ENCODE data around the gene PRDM12.

PRDM12 gene

DNA sequence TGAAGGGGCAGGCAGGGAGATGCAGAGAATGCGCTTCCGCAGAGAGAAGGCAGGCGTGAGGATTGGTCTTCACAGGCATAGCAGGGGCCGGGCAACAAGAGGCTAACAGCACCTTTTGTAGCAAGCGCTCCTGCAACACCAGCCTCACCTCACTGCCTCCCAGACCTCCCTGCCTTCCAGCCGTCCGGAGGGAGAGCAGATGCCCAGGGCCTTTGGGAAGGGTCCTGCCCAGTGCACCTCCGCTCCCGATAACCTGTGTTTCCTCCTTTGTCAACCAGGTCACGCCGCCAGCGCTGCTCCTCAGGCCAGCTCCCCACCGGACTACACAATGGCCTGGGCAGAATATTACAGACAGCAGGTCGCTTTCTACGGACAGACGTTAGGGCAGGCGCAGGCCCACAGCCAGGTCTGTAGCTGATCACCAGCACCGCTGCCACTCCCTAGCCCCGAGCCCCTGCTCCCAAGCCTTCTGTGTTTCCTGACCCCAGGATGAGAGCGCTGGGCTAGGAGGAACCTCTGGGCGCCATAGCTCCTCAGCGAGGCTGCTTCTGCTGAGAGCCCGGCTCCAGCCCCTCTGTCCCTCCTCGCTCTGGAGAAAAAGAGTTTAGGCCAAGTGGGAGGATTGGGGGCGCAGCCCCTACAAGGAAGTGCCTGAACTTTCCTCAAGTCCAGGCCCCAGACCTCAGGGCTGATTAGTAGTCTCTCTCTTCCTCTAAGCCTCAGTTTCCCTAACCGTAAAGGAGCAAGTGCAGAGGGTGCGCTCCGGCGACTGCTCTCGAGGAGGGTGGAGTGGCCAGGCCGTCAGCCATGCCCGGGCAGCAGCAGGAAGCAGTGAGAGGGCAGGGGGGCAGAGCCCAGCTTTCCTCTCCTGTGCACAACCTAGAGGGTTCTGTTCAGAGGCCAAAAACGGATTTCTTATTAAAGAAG, 28.4 kb upstream of the PRDM12 start:
- no peak for DNase-seq (ENCODE audit: low read depth, low spot score)

DNA sequence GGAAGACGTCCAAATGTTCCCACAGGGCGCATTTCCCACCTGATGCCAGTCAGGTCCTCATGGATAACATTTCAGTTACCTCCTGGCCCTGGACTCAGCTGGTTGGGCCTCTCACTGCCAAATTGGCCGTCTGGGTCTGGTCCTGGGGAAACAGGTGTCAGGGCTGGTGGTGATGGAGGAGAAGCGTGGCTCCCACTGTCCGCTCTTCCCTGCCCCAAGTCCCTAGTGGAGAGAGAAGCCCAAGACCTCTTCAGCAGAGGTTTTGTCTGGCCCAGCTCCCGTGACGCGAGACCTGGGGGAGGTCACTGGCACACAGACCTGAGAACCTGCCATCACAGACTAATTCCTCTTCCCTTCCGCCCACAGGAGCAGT, 27.8 kb upstream of the PRDM12 start:
- no peak for DNase-seq (ENCODE audit: low read depth, low spot score)

DNA sequence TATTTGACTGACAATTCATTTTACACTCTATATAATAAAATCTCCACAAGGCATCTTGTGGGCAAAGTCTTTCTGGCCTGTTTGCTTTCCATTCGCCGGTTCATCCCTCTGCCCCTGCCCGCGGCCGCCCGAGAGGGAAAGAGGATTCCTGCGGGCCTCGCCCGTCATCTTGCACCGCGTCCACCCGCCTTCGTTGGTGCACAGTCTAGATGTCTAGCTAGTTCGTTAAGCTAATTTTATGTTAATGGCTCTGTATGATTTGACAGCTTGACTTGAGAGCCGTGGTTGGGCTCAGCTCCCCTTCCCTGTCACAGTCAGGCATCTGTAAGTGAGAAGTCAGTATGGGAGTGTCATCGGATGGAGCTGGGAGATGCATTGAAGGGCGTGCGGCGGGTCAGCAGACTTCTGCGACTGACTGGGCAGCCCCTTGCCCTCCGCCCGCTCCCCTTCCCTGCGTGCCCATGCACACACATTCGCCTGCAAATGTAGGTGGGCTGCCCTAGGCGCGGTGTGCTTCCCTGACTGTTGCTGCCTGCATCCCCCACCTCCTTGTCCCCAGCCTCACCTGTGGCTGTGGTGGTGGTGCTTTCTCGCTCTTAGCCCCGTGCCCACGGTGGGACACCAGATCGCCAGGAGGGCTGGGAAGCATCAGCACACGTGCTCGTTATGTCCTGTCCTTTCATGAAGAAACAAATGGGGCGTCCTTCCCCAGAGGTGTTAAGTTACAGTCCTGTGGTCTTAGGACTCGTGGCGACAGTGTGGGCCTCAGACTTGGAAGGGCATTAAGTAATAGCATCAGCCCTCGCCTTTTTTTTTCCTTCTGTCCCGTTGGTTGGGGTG, 25.9 kb upstream of the PRDM12 start:
- DNase-seq (ENCODE audit: low read depth, low spot score) = no peak

DNA sequence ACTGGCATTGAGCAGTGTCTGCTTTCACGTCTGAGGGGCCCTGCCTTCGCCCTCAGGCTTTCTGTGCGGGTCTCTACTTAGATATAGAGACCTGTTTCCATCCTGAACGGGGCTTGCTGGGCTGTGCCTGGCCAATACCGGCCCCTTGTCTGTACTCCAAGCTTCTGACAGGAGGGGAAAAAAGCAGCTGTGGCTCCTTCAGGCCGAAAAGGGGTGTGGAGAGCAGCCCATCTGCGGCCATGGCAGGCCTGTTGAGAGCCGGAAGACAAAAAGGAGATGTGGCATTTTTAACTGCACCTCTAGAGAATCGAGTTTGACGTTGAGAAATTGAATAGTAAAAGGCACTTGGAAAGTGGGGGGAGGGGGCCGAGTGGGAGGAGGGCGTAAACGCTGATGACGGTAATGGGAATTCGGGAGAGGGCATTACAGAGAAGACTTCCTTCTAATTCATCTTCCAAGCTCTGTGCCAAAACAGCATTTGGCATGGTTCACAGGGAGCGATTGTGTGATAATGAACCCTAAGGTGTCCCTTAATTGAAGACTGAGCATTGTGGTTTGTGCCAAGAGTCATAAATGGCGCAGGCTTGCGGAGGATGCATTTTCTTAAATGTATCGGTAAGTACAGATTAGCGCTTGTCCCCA, 25.1 kb upstream of the PRDM12 start:
- no peak for DNase-seq (ENCODE audit: low read depth, low spot score)

DNA sequence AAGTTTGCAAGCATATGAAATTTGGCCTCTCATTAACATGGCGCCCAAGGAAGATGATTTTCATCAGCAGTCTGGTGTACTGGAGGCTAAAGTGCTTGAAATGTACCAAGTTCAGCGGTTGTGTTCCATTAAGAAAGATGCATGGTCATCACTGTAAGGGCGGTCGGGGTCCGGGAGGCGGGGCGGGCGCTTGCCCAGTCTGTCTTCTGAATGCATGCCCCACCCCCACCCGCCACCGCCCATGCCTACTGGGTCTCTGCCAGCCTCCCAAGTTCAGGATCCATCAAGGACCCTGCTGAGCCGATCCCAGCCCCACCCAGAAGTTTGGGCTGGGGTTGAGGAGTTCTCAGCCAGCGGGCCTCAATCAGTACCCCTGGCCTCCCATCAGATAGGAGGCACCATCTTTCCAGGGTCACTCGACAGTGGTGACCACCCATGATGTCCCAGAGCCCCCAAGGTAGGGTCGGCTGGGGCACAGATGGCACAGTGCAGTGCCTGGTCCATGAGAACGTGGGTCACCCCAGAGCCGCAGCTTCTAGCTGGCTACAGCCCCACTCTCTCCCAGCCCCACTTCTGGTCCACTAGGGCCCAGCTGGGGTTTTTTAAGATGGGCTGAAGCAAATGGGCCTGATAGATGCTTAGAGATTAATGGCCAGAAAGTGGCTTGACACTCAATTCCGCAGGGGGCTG, 24.4 kb upstream of the PRDM12 start:
- no peak for DNase-seq (ENCODE audit: low read depth, low spot score)

DNA sequence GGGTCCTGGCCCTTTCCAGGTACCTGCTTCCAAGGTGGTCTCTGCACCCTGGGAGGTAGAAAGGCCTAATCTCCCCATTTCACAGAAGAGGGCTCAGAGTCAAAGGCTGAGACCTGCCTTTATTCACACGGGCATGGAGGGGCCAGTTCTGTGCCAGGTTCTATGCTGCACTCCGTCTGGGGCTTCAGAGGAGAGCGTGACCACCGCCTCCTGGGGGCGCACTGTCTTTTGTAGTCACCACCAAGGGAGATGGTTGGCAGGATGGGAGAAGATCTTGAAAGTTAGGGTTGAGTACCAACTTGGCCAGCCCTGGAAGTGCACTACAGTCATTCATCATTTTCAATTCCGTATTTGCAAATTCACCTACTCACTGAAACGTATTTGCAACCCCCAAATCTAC, 23.7 kb upstream of the PRDM12 start:
- DNase-seq (ENCODE audit: low read depth, low spot score) = no peak

DNA sequence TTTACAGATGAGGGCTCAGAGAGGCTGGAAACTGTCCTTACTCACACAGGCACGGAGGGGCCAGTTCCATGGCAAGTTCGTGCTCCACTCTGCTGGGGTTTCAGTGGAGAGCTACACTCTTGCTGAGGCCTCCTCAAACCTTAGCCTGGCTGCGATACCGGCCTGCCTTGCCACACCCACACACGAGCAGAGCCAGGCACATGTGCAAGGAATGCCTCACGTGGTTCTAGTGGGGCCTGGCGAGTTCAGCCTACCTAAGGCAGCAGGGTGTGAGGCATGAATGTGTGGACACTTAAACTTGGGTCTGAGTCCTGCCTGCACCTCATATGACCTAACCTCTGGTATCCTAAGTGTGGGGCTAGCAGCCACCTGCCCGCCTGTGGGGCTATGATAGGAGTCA, 21.5 kb upstream of the PRDM12 start:
- DNase-seq (ENCODE audit: low read depth, low spot score) = no peak

DNA sequence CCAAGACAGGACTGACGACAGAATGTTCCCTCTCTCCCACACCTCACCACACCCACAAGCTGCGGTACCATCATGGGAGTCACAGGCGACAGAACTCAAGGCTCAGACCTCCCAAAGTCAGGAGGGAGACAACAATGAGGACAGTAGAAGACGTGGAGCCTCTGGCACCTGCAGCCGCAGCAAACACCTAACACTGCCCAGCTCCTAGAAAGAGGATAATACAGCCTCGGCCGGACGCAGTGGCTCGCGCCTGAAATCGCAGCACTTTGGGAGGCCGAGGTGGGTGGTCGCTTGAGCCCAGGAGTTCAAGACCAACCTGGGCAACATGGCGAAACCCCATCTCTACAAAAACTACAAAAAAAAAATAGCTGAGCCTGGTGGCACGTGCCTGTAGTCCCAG, 13.2 kb upstream of the PRDM12 start:
- DNase-seq (ENCODE audit: low read depth, low spot score) = no peak

DNA sequence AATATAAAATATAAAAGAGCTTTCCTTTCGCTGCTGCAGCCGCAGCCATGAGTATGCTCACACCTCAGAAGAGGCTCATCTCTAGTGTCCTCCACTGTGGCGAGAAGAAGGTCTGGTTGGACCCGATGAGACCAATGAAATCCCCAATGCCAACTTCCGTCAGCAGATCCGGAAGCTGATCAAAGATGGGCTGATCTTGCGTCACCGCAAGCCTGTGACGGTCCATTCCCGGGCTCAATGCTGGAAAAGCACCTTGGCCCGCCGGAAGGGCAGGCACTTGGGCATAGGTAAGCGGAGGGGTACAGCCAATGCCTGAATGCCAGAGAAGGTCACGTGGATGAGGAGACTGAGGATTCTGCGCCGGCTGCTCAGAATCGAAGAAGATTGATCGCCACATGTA, 12.6 kb upstream of the PRDM12 start:
- DNase-seq (ENCODE audit: low read depth, low spot score) = no peak

DNA sequence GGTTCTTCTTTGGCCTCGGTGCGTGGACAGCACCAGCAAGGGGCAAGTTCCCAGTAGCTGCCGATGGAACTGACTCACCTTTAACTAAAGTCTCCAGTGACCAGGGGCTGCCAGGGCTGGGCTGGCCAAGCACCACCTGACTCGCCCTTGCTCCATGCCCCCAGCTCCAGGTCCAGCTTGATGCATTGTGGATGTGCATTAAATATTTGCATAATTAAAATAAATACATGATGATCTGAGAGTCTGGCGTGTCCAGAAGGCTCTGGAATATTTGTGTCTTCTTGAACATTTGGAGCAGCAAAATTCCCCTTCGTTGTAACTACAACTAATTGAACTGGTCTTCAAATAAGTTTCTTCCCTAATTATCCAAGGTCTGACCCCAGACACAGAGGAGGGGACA, 9.5 kb upstream of the PRDM12 start:
- no peak for DNase-seq (ENCODE audit: low read depth, low spot score)

DNA sequence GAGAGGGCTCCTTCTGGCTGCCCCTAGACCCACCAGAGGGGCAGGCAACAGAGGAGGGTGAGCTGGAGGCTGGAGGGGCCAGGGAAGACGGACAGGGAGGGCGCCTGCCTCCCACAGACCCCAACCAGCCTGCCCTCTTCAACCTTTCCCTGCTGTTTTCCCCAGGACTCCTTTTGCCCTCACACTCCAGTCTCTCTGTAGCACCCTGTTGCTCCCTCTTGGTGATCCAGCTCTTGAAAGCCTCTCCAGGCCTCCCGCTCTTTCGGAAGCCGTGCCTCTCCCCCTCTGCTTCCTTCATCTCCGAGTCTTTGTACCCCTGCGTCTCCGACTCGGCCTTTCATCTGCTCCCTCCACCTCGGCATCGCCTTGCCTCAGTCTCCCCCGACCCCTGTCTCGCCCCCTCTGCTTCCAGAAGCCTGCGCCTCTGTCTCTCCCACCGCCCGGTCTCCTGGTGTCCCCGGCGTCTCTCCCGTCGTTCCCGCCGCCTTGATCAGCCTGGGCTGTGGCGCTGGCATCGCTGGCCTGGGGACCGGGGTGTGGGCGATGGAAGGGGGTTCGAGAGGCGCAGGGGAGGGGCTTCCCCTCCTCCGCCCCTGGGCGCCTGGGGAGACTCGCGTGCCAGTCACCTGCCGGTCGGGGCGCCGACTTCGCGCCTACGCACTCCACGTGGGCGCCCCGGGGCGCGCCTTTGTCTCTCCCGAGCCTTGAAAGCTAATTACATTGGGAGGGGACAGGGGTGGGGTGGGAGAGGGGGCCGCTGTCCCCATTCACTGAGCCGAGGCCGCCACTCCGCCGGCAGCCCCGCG, 5.3 kb upstream of the PRDM12 start:
- no peak for DNase-seq (ENCODE audit: low read depth, low spot score)

DNA sequence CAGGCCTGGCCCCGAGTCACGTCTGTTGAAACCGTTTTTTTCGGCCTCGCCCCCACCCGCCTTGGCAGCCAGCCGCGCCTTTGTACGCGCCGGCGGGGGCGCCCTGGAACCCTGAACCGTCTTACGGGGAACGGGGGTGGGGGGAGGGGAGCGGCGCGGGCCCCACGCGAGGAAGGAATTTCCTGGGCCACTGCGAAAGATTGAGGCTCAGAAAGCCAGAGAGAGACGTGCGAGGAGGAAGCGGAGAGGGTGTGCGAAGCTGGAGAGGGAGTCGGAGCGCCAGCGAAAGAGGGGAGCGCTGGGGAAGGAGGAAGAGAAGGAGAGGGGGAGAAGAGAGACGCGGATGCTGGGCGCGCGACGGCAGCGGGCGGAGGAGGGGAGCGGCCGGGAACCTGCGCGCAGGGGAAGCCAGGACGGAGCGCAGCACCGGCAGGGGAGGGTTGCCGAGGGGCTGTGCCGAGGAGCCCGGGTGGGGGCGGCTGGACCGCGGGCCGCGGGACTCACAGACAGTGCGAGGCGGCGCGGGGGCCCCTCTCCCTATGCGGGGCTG, 4.6 kb upstream of the PRDM12 start:
- DNase-seq (ENCODE audit: low read depth, low spot score) = no peak

DNA sequence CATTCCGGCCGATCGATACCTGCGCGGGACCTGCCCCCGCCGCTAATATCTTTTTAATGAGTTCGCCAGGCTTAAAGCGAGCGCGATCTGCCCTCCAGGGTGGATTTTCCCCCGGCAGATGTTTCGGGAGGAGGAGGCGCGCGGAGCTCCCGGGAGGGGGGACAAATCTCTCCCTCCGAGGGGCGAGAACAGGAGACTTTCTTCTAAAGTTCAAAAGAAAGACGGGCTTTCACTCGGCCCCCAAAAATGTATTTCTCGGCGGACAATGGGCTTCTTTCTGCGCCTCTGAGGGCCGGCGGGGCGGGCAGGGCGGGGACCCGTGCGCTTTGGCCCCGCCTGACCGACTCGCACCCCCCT, 4.1 kb upstream of the PRDM12 start:
- no peak for DNase-seq (ENCODE audit: low read depth, low spot score)

DNA sequence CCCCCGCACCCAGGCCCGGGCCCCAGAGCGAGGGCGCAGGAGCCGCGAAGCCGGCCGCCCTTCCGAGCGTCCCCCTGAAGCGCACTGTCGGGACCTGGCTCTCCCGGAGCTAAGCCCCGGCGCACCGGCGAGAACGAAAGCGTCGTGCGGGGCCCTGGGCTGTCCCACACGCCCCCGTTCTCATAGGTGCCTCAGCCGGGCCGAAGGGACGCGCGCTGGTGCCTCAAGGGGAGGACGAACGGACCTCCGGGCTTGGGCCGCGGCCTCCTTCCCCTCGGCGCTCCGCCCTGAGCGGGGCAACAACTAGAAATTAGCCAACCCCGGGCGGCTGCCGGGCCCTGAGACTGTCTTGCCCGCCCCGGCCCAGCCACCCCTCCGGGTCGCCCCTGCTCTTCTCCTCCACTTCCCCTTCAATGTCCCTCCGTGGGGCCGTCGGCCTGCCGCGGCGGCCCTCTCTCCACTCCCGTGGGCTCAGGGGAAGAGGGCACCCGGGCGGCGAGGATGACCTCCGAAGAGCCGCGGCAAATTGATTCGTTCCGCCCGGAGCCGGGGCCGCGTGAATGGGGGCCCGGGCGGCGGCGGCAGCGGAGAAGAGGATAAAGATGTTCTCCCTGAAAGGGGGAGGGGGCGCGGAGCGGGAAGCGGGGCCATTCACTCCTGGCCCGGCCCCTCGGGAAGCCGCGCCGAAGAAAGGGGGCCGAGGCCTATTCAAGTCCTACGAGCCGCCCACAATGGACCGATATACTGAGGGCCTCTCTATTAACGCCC, 3.5 kb upstream of the PRDM12 start:
- DNase-seq (ENCODE audit: low read depth, low spot score) = peak; percentile 52

DNA sequence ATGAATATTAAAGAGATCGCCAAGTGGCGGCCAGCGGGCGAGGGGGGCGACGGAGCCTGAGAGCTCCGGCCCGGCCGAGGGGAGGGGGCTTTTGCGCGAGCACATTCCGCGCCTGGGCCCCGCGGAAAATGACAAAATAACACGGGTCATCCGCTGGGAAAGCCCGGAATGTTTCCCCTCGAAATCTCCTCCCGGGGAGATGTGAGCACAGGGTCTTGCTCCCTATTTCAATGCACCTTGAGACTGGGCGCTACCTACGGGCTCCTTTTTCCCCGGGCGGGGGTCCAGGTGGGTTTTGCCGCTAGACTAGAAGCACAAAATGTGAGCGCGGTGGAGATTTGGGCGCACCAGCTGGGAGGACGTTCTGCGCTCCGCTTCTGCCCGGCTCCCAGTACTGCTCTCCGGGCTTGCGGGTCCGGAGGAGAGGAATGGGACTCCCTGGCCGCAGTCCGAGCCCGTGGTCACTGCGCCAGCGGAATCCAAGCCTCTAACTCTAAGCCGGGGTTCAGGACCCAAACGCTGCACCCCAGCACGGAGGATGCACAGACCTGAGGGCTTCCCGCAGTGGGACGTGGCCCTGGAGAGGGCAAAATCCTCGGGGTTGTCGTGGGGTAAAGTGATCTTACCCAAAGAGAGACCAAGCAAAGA, 2.8 kb upstream of the PRDM12 start:
- DNase-seq (ENCODE audit: low read depth, low spot score) = peak; percentile 34

DNA sequence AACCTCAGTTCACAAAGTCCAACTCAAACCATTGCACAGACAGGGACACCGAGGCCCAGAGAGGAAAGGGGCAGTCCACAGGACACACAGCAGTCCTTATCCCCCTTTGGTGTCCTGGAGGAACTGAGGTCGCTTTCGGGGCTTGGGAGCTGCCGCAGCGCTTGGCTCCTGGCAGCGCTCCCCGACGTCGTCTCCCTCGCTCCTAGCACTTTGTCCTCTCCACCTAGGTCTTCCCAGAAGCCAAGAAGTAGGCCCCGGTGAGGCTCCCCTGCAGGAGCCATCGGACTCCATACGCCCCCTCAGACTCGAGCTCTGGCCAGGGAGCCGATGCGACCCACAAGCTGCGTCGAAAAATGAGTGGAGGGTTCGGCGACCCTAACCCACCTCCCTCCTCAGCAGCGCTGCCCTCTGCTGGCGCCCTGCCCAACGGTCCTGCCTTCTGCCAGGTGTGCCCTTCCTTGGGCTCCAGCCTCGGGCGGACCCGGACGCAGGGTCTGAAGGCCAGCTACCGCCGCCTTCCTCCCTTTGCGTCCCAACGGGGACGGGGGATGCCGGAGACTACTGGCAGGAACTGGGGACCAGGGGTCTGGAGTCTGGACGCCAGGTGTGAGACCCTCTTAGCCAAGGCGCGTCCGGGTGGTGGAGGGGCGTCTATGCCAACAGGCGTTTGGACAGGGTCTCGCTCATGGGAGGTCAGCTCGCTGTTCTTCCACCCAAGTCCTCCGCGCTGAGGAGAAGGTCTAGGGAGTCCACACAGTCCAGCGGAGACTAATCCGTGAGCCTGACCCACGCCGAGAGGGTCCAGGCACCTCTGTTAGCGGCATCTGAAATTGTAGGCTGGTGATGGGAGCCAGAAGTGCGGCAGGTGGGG, 2.1 kb upstream of the PRDM12 start:
- peak; percentile 41 for DNase-seq (ENCODE audit: low read depth, low spot score)

DNA sequence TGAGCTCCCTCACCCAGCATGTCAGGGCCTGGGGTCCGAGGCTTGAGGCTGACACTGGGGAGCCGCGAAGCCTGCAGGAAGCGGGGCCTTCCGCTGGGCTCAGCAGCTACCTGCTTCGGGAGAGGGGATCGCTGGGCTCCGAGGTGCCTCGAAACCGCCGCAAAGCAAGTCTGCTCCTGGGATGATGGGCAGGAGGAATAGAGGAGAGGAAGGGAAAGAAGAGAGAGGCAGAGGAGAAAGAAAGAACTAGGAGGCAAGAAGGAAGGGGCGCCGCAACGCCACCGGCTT, 1.5 kb upstream of the PRDM12 start:
- no peak for DNase-seq (ENCODE audit: low read depth, low spot score)

DNA sequence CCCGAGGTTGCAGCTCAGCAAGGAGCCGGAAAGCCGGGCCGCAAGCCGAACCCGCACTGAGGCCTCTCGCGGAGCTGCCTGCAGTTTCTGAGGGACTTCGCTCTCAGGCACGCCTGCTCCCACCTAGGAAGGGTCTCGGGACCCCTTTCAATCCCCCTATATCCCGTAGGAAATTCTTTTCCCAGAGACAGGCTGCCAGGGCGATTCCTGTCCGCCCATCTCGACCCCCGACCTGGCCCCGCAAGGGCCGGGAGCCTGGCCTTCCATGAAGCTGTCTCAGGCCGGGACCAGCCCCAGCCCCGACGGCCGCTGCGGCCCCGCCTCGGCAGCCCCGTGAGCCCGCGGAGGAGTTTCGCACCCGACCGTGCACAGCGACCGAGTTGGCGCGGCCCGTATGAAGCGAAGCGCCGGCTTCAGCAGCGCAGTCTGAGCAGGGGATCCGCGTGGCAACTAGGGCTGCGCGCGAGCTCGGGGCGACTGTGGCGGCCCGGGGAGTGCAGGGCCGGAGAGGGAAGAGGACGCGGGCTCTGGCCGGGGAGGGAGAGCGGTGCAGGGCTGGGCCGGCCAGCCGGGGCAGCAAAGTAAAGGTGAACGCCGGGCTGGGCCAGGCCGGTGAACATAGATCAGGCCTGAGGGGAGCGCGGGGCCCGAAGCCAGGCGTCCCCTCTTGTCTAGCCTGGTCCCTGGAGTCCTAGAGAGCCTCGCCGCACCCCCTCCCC, 977 bp upstream of the PRDM12 start:
- peak; percentile 47 for DNase-seq (ENCODE audit: low read depth, low spot score)

Measured in ELF-1 (cell line).